IMR-90 (cell line): Measurements from ENCODE around the gene NDUFAF8. TPM values are rescaled to one million over a fixed set of nuclear protein-coding genes. Genes with fewer than 3 reads are reported as not detected.
A peak's percentile ranks its signal among the peaks of the same experiment; 100 is the strongest.

Source experiments
- ATAC-seq: fragments of 200-7000 bp; cut with Tn5 transposase; 2 replicates; pipeline ENCODE4 v1.9.1; 2020; ENCODE audit warnings: low read depth, mild to moderate bottlenecking, moderate library complexity
- BruUV-seq: library from RNA; stranded (reverse); fragments of 400-500 nt; replicated peaks from 2 replicates; lab custom pipeline; 2021; lab: Mats Ljungman, UMichigan
- CTCF ChIA-PET: fragments of 300-600 bp; formaldehyde crosslinking; extraction: SDS; loops from one replicate; lab custom pipeline; 2021; ENCODE audit warnings: antibody characterized with exemption; lab: Yijun Ruan, JAX
- POLR2A ChIA-PET: fragments of 300-600 bp; sonication (Branson Sonifier 250); formaldehyde crosslinking; loops from one replicate; lab custom pipeline; 2022; ENCODE audit warnings: antibody characterized with exemption; ENCODE audit not compliant: unreplicated experiment; lab: Charles Lee
- DNase-seq: peaks from one replicate; pipeline ENCODE4 v3.0.0; 2013
- H2AFZ ChIP-seq: replicated peaks from 2 replicates; pipeline ENCODE3; 2013; ENCODE audit warnings: low read length, mild to moderate bottlenecking; ENCODE audit not compliant: poor library complexity
- H2AK5ac ChIP-seq: 2 replicates; pipeline ENCODE4 v1.6.1; 2013; ENCODE audit warnings: low read depth, low read length, inconsistent platforms
- H2AK9ac ChIP-seq: replicated peaks from 2 replicates; pipeline ENCODE3; 2013; ENCODE audit warnings: mild to moderate bottlenecking, low read depth, low read length, moderate library complexity; ENCODE audit not compliant: poor library complexity
- H2BK120ac ChIP-seq: 2 replicates; pipeline ENCODE4 v1.6.1; 2013; ENCODE audit warnings: low read depth, low read length, inconsistent platforms
- H2BK15ac ChIP-seq: 3 replicates; pipeline ENCODE4 v1.6.1; 2013; ENCODE audit warnings: low read depth, low read length, inconsistent platforms
- H2BK20ac ChIP-seq: 2 replicates; pipeline ENCODE4 v1.6.1; 2013; ENCODE audit warnings: low read depth, mild to moderate bottlenecking, inconsistent platforms, low read length, moderate library complexity
- H2BK5ac ChIP-seq: 2 replicates; pipeline ENCODE4 v1.6.1; 2013; ENCODE audit warnings: mild to moderate bottlenecking, low read depth, low read length, inconsistent platforms; ENCODE audit not compliant: poor library complexity, severe bottlenecking
- H3K14ac ChIP-seq: replicated peaks from 2 replicates; pipeline ENCODE4 v1.6.1; 2013; ENCODE audit warnings: low read depth, low read length, inconsistent platforms
- H3K18ac ChIP-seq: 2 replicates; pipeline ENCODE4 v1.6.1; 2013; ENCODE audit warnings: low read depth, low read length, control low read depth
- H3K23ac ChIP-seq: 2 replicates; pipeline ENCODE4 v1.6.1; 2013; ENCODE audit warnings: low read depth, low read length, inconsistent platforms
- H3K27ac ChIP-seq: 2 replicates; pipeline ENCODE4 v1.5.1; 2013; ENCODE audit warnings: mild to moderate bottlenecking, control low read depth, low read length; ENCODE audit not compliant: insufficient read depth
- H3K27me3 ChIP-seq: 2 replicates; pipeline ENCODE4 v1.6.1; 2013; ENCODE audit warnings: low read length; ENCODE audit not compliant: control insufficient read depth, insufficient read depth
- H3K36me3 ChIP-seq: 2 replicates; pipeline ENCODE4 v1.6.1; 2013; ENCODE audit warnings: low read length, mixed read lengths; ENCODE audit not compliant: control insufficient read depth, insufficient read depth
- H3K4ac ChIP-seq: 2 replicates; pipeline ENCODE4 v1.6.1; 2013; ENCODE audit warnings: low read depth, low read length, inconsistent platforms
- H3K4me1 ChIP-seq: 2 replicates; pipeline ENCODE4 v1.6.1; 2013; ENCODE audit warnings: low read length, mixed read lengths; ENCODE audit not compliant: control insufficient read depth, insufficient read depth
- H3K4me2 ChIP-seq: 2 replicates; pipeline ENCODE4 v1.6.1; 2013; ENCODE audit warnings: low read depth, mild to moderate bottlenecking, control low read depth, low read length, moderate library complexity
- H3K4me3 ChIP-seq: 2 replicates; pipeline ENCODE4 v1.5.1; 2013; ENCODE audit warnings: low read depth, mild to moderate bottlenecking, control low read depth, low read length, moderate library complexity; ENCODE audit not compliant: insufficient read depth
- H3K56ac ChIP-seq: 2 replicates; pipeline ENCODE4 v1.6.1; 2013; ENCODE audit warnings: low read length, inconsistent platforms; ENCODE audit not compliant: insufficient read depth; ENCODE audit errors: extremely low read depth
- H3K79me1 ChIP-seq, 2 experiments: 2 replicates each; pipeline ENCODE4 v1.6.1; 2013; ENCODE audit warnings: low read length in 2 of 2, inconsistent platforms in 1 of 2, low read depth in 1 of 2
- H3K9ac ChIP-seq: 2 replicates; pipeline ENCODE4 v1.6.1; 2013; ENCODE audit warnings: low read depth, low read length, control low read depth
- H3K9me1 ChIP-seq: 2 replicates; pipeline ENCODE4 v1.6.1; 2013; ENCODE audit warnings: low read length, inconsistent platforms; ENCODE audit not compliant: insufficient read depth
- H3K9me3 ChIP-seq: 2 replicates; pipeline ENCODE4 v1.6.1; 2013; ENCODE audit warnings: low read length; ENCODE audit not compliant: control insufficient read depth, insufficient read depth
- H4K20me1 ChIP-seq: 2 replicates; pipeline ENCODE4 v1.6.1; 2013; ENCODE audit warnings: low read length, inconsistent platforms; ENCODE audit not compliant: insufficient read depth
- H4K5ac ChIP-seq: 2 replicates; pipeline ENCODE4 v1.6.1; 2013; ENCODE audit warnings: mild to moderate bottlenecking, low read depth, low read length, control low read depth
- H4K8ac ChIP-seq, 2 experiments: 2 replicates each; pipeline ENCODE4 v1.6.1; 2013; ENCODE audit warnings: low read depth in 2 of 2, low read length in 2 of 2, control low read depth in 1 of 2, inconsistent platforms in 1 of 2
- H4K91ac ChIP-seq: 2 replicates; pipeline ENCODE4 v1.6.1; 2013; ENCODE audit warnings: low read depth, low read length, inconsistent platforms; ENCODE audit not compliant: insufficient read depth
- NFE2L2 ChIP-seq: fragments of 150-350 bp; IDR thresholded peaks from 2 replicates; pipeline ENCODE4 v1.6.1; 2016; ENCODE audit warnings: low read depth, mild to moderate bottlenecking, low read length
- RCOR1 ChIP-seq: IDR thresholded peaks from 2 replicates; pipeline ENCODE4 v1.6.1; 2012; ENCODE audit warnings: mild to moderate bottlenecking, low read length, improper control_type of control experiment; ENCODE audit not compliant: insufficient replicate concordance
- WGBS, 2 experiments: methylation state at CpG; one replicate each; pipeline versions ENCODE4 v1.1.5 to v1.1.7; 2013; ENCODE audit warnings: missing lambda C conversion rate in 2 of 2; ENCODE audit not compliant: insufficient read length in 1 of 2; ENCODE audit errors: extremely low coverage in 2 of 2; 5-methylcytosine and 5-hydroxymethylcytosine counted together
- dilution Hi-C: fragments of 300-500 bp; cut with HindIII; formaldehyde crosslinking; loops from one replicate; pipeline ENCODE4 v1.14.3; 2018; ENCODE audit warnings: low sequenced_read_pairs; ENCODE audit not compliant: unreplicated experiment
- in situ Hi-C: fragments of 300-500 bp; cut with MboI; formaldehyde crosslinking; loops from 3 replicates; pipeline ENCODE4 v1.14.3; 2019; ENCODE audit warnings: low sequenced_read_pairs, inconsistent platforms, mixed read lengths
- intact Hi-C: fragments of 100-400 bp; cut with micrococcal nuclease; formaldehyde crosslinking; loops from 2 replicates; pipeline ENCODE4 v1.10.0; 2022
- polyA plus RNA-seq, 3 experiments: library from polyadenylated mRNA; depleted of rRNA; stranded (reverse); fragments of >200 nt; gene quantifications; 2 replicates each; pipeline ENCODE4 v1.2.3, GENCODE V29; 2012; ENCODE audit warnings: low replicate concordance in 1 of 3
- total RNA-seq: library from RNA; depleted of rRNA; stranded (reverse); fragments of >200 nt; gene quantifications from 2 replicates; pipeline ENCODE4 v1.2.3, GENCODE V29; 2012
- TF ChIP-seq, protein P1 (sequence below): fragments of 150-350 bp; IDR thresholded peaks from 2 replicates; pipeline ENCODE4 v1.6.1; 2016; ENCODE audit warnings: low read depth, mild to moderate bottlenecking, low read length, moderate library complexity, borderline replicate concordance

NDUFAF8 gene
- total and polyA plus RNA-seq, 2 of the 4 experiments (the other 2 are of a cell fraction): 11.1 to 65.0 TPM

GRCh38 chr17:81219476-81220180, 19.5 kb upstream of the NDUFAF8 start (continued):
- no peak for TF ChIP-seq NFE2L2

DNA sequence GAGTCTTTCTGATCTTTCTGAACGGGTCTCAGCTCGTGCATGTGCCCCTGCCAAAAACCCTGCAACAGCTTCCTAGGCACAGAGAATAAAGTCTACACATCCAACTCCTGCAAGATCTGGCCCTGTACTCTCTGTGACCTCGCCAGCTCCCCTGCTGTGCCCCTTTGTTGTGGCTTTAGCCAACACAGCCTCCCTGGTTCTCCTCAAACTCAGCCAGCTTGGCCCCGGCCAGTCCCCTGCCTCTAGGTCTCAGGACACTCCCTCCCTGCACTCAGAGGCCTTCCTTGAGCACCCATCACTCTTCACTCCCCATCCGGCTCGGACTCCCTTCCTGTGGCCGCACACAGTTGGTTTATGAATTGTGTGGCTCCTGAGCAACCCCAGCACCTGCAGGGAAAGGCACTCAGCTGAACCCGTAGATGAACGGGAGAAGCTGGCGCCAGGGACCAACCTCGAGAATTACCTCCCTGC, 17.7 kb upstream of the NDUFAF8 start:
- in situ Hi-C loops (no loop called here), intact Hi-C loops (loop anchor here (5.0 kb wide), 1 partner anchor 79 kb away; no protein-coding TSS in a partner anchor), dilution Hi-C loops (no loop called here)
- H2BK120ac ChIP-seq: no peak overlapping the region
- no peak overlapping the region for H2BK20ac ChIP-seq
- peaks cover 8% of the 10 kb centered on the region; the same call in 1 of the 2 replicates for H3K4me1 ChIP-seq
- no TSS peak for BruUV-seq
- H3K4me3 ChIP-seq: no peak overlapping the region
- CTCF ChIA-PET: no interaction called here
- no peak overlapping the region for H4K91ac ChIP-seq
- H3K4ac ChIP-seq: no peak overlapping the region
- H3K18ac ChIP-seq: no peak overlapping the region
- TF ChIP-seq NFE2L2 (no peak), RCOR1 (no peak)
- TF ChIP-seq, protein P1, sequence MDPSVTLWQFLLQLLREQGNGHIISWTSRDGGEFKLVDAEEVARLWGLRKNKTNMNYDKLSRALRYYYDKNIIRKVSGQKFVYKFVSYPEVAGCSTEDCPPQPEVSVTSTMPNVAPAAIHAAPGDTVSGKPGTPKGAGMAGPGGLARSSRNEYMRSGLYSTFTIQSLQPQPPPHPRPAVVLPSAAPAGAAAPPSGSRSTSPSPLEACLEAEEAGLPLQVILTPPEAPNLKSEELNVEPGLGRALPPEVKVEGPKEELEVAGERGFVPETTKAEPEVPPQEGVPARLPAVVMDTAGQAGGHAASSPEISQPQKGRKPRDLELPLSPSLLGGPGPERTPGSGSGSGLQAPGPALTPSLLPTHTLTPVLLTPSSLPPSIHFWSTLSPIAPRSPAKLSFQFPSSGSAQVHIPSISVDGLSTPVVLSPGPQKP: no peak
- H3K9me1 ChIP-seq: no peaks in the 10 kb centered on the region; the same call in none of the 2 replicates
- H3K9ac ChIP-seq: no peak overlapping the region
- POLR2A ChIA-PET: no interaction called here
- no peak overlapping the region for H4K8ac ChIP-seq
- H2AFZ ChIP-seq: peak overlapping the region; percentile 97
- H4K5ac ChIP-seq: no peak overlapping the region
- no peak overlapping the region for H2AK5ac ChIP-seq
- H3K79me1 ChIP-seq: peaks cover 11 to 20% of the 10 kb centered on the region in 2 experiments; a peak in 3 of 4 replicates
- H2AK9ac ChIP-seq: no peak overlapping the region
- H3K56ac ChIP-seq: no peak overlapping the region
- DNase-seq: no peak
- peaks cover 5% of the 10 kb centered on the region; the same call in 1 of the 2 replicates for H3K36me3 ChIP-seq
- H3K4me2 ChIP-seq: peak overlapping the region; percentile 92
- H2BK5ac ChIP-seq: no peak overlapping the region
- H3K9me3 ChIP-seq: no peaks in the 10 kb centered on the region
- H3K14ac ChIP-seq: no peak overlapping the region
- no peak overlapping the region for H3K27ac ChIP-seq
- 71% methylated on average over 8 of the region's 11 CpGs; no CpG with 5 or more reads in 1 of the 2 experiments for WGBS, 2 experiments
- no peak for ATAC-seq
- no peaks in the 10 kb centered on the region for H4K20me1 ChIP-seq
- no peak overlapping the region for H3K23ac ChIP-seq
- H2BK15ac ChIP-seq: no peak overlapping the region
- no peaks in the 10 kb centered on the region for H3K27me3 ChIP-seq
